ENCODE measurements around the gene GSE1.

- no peak for TF ChIP-seq CTCF (IDR thresholded peaks at IDR 0.05)
- TF ChIP-seq POLR2A (IDR thresholded peaks at IDR 0.05) = no peak
- no peak for TF ChIP-seq POLR2AphosphoS5 (IDR thresholded peaks at IDR 0.05; ENCODE audit: insufficient read depth in 1 of 2, low read depth in 1 of 2)
Observed at GRCh38 chr16:85579191-85579590, 33.9 kb upstream of the GSE1 start.
